HCT116 (cell line): ENCODE results near the gene C9orf72. TPM values are rescaled to one million over a fixed set of nuclear protein-coding genes. Genes with fewer than 3 reads are reported as not detected.

Experiments used
- ATAC-seq: fragments of 200-7000 bp; cut with Tn5 transposase; 2 replicates; pipeline ENCODE4 v1.9.1; 2020; ENCODE audit warnings: mild to moderate bottlenecking, moderate library complexity
- BruUV-seq: library from RNA; stranded (reverse); fragments of 400-500 nt; replicated peaks from 2 replicates; lab custom pipeline; 2021; lab: Mats Ljungman, UMichigan
- CTCF ChIA-PET: fragments of 300-600 bp; sonication (Branson Sonifier 250); formaldehyde crosslinking; loops from one replicate; lab custom pipeline; 2021; ENCODE audit warnings: antibody characterized with exemption; lab: Charles Lee
- POLR2A ChIA-PET: fragments of 300-600, 350-600 bp; sonication (Branson Sonifier 250); formaldehyde crosslinking; loops from one replicate; lab custom pipeline; 2021; ENCODE audit warnings: antibody characterized with exemption; lab: Charles Lee
- RAD21 ChIA-PET, 2 experiments: fragments of 300-600 bp; sonication (Branson Sonifier 250); formaldehyde crosslinking; loops; one replicate each; lab custom pipeline; 2023; ENCODE audit warnings: low total read pairs in 2 of 2; ENCODE audit not compliant: uncharacterized antibody in 2 of 2, unreplicated experiment in 2 of 2, low non-redundant PET in 1 of 2; lab: Charles Lee
- DNase-seq: peaks from one replicate; pipeline ENCODE4 v3.0.0-alpha.2; 2010; ENCODE audit warnings: low read depth, low spot score
- H2AFZ ChIP-seq: fragments of 200-600 bp; shearing (Covaris generic), sonication (generic); 2 replicates; pipeline ENCODE4 v1.6.1; 2017; ENCODE audit warnings: low read depth, mixed run types, mixed read lengths, antibody characterized with exemption, low read length; ENCODE audit not compliant: poor library complexity, severe bottlenecking
- H3K27ac ChIP-seq: 2 replicates; pipeline ENCODE4 v1.5.1; 2012; ENCODE audit warnings: low read depth, low read length
- H3K27me3 ChIP-seq: fragments of 200-600 bp; sonication (generic); 2 replicates; pipeline ENCODE4 v1.6.1; 2016; ENCODE audit warnings: mixed run types, low read length, mixed read lengths; ENCODE audit not compliant: insufficient read depth
- H3K36me3 ChIP-seq, 2 experiments: fragments of 200-500 bp in 1 of 2; fragments of 200-600 bp in 1 of 2; sonication (Bioruptor generic) in 1 of 2; sonication (generic) in 1 of 2; 2 replicates each; pipeline versions ENCODE4 v1.5.1 to v1.6.1; 2014 to 2016; ENCODE audit warnings: low read length in 2 of 2, inconsistent platforms in 1 of 2, mixed read lengths in 1 of 2, mixed run types in 1 of 2; ENCODE audit not compliant: insufficient read depth in 2 of 2, control insufficient read depth in 1 of 2
- H3K4me1 ChIP-seq, 2 experiments: fragments of 200-600 bp in 1 of 2; sonication (generic) in 1 of 2; 2 replicates each; pipeline versions ENCODE4 v1.5.1 to v1.6.1; 2012 to 2017; ENCODE audit warnings: low read length in 2 of 2, inconsistent platforms in 1 of 2, mild to moderate bottlenecking in 1 of 2, mixed read lengths in 1 of 2, mixed run types in 1 of 2, moderate library complexity in 1 of 2; ENCODE audit not compliant: insufficient read depth in 2 of 2, control insufficient read depth in 1 of 2
- H3K4me2 ChIP-seq: fragments of 200-600 bp; sonication (generic); 2 replicates; pipeline ENCODE4 v1.6.1; 2017; ENCODE audit warnings: mixed run types, low read length, mixed read lengths
- H3K4me3 ChIP-seq, 2 experiments: fragments of 200-600 bp in 1 of 2; sonication (generic) in 1 of 2; replicated peaks in 1 of 2; 2 replicates each; pipeline ENCODE4 v1.5.1; 2011 to 2016; ENCODE audit warnings: low read length in 2 of 2, control low read depth in 1 of 2, low read depth in 1 of 2, mild to moderate bottlenecking in 1 of 2, mixed read lengths in 1 of 2, mixed run types in 1 of 2
- H3K79me2 ChIP-seq: fragments of 200-600 bp; sonication (generic); 2 replicates; pipeline ENCODE4 v1.6.1; 2017; ENCODE audit warnings: mild to moderate bottlenecking, mixed run types, low read length, moderate library complexity, mixed read lengths; ENCODE audit not compliant: insufficient read depth
- H3K9ac ChIP-seq: fragments of 200-600 bp; sonication (generic); 2 replicates; pipeline ENCODE4 v1.6.1; 2016; ENCODE audit warnings: low read length, mixed read lengths
- H3K9me2 ChIP-seq: fragments of 200-600 bp; sonication (generic), shearing (Covaris generic); 2 replicates; pipeline ENCODE4 v1.6.1; 2017; ENCODE audit warnings: mixed run types, mild to moderate bottlenecking, moderate library complexity; ENCODE audit not compliant: insufficient read depth
- H3K9me3 ChIP-seq, 2 experiments: fragments of 200-500 bp in 1 of 2; fragments of 200-600 bp in 1 of 2; sonication (Bioruptor generic) in 1 of 2; sonication (generic) in 1 of 2; 2 replicates each; pipeline ENCODE4 v1.6.1; 2014 to 2017; ENCODE audit warnings: low read length in 2 of 2, mixed read lengths in 2 of 2, inconsistent platforms in 1 of 2, low read depth in 1 of 2, mild to moderate bottlenecking in 1 of 2, mixed run types in 1 of 2, moderate library complexity in 1 of 2; ENCODE audit not compliant: control insufficient read depth in 1 of 2, insufficient read depth in 1 of 2
- H4K20me1 ChIP-seq: fragments of 200-600 bp; sonication (generic), shearing (Covaris generic); 2 replicates; pipeline ENCODE4 v1.6.1; 2017; ENCODE audit warnings: mixed run types, mild to moderate bottlenecking, moderate library complexity; ENCODE audit not compliant: insufficient read depth
- CBX3 ChIP-seq: IDR thresholded peaks from 2 replicates; pipeline ENCODE4 v1.6.1; 2012; ENCODE audit warnings: low read depth
- CEBPB ChIP-seq: IDR thresholded peaks from 2 replicates; pipeline ENCODE4 v1.6.1; 2012; ENCODE audit warnings: low read depth
- ELF1 ChIP-seq: IDR thresholded peaks from 2 replicates; pipeline ENCODE4 v1.6.1; 2012; ENCODE audit warnings: low read depth, borderline replicate concordance
- SRF ChIP-seq: IDR thresholded peaks from 2 replicates; pipeline ENCODE4 v1.6.1; 2012; ENCODE audit warnings: low read depth
- intact Hi-C: fragments of 100-400 bp; cut with micrococcal nuclease; formaldehyde crosslinking; loops from 2 replicates; pipeline ENCODE4 v1.10.0; 2022
- total RNA-seq: library from RNA; stranded (reverse); gene quantifications from one replicate; pipeline ENCODE4 v1.2.1, GENCODE V29; 2021; ENCODE audit not compliant: unreplicated experiment
- TF ChIP-seq, protein P1 (sequence below): IDR thresholded peaks from 2 replicates; pipeline ENCODE4 v1.6.1; 2012; ENCODE audit warnings: low read depth
- TF ChIP-seq, protein P2 (sequence below): IDR thresholded peaks from 2 replicates; pipeline ENCODE4 v1.6.1; 2012
- TF ChIP-seq, protein P3 (sequence below), 3 experiments: fragments of 200-600 bp in 1 of 3; sonication (generic) in 1 of 3; IDR thresholded peaks in 2 of 3; conservative IDR thresholded peaks in 1 of 3; 2 replicates each; pipeline ENCODE4 v1.5.1; 2012 to 2017; ENCODE audit warnings: low read depth in 2 of 3, low read length in 2 of 3, antibody characterized with exemption in 1 of 3, borderline replicate concordance in 1 of 3, control low read depth in 1 of 3, mild to moderate bottlenecking in 1 of 3, mixed read lengths in 1 of 3, mixed run types in 1 of 3, moderate library complexity in 1 of 3; ENCODE audit not compliant: insufficient read depth in 1 of 3

Gene C9orf72
- total RNA-seq, 1 experiment from 2014 or later = 12.0 TPM

DNA sequence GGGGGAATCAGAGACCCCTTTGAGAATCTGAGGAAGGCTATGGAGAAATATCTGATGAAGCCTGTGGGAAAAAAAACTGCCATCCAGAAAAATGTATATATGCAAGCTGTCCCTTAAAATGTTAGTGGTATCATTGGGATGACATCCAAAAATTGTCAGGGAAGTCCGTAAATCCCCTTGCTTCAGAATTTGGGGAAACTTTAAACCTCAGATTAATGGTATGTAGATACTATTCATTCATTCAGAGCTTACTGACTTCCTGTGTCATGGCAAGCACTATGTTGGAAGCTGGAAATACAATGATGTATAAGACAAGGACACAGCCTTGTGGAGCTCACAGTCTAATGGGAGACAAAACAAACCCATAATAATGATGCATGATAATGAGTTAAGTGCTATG, 32.8 kb downstream of the C9orf72 start:
- no peaks in the 10 kb centered on the region for H4K20me1 ChIP-seq
- ChIA-PET RAD21 (no interaction called here), POLR2A (no interaction called here), CTCF (no interaction called here)
- H3K27me3 ChIP-seq = no peaks in the 10 kb centered on the region
- TF ChIP-seq, protein P1, sequence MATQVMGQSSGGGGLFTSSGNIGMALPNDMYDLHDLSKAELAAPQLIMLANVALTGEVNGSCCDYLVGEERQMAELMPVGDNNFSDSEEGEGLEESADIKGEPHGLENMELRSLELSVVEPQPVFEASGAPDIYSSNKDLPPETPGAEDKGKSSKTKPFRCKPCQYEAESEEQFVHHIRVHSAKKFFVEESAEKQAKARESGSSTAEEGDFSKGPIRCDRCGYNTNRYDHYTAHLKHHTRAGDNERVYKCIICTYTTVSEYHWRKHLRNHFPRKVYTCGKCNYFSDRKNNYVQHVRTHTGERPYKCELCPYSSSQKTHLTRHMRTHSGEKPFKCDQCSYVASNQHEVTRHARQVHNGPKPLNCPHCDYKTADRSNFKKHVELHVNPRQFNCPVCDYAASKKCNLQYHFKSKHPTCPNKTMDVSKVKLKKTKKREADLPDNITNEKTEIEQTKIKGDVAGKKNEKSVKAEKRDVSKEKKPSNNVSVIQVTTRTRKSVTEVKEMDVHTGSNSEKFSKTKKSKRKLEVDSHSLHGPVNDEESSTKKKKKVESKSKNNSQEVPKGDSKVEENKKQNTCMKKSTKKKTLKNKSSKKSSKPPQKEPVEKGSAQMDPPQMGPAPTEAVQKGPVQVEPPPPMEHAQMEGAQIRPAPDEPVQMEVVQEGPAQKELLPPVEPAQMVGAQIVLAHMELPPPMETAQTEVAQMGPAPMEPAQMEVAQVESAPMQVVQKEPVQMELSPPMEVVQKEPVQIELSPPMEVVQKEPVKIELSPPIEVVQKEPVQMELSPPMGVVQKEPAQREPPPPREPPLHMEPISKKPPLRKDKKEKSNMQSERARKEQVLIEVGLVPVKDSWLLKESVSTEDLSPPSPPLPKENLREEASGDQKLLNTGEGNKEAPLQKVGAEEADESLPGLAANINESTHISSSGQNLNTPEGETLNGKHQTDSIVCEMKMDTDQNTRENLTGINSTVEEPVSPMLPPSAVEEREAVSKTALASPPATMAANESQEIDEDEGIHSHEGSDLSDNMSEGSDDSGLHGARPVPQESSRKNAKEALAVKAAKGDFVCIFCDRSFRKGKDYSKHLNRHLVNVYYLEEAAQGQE = no peak
- H3K4me3 ChIP-seq = no peak overlapping the region
- H3K9me3 ChIP-seq = no peaks in the 10 kb centered on the region
- no TSS peak for BruUV-seq
- H3K9ac ChIP-seq = no peak overlapping the region
- intact Hi-C loops = no loop called here
- H3K4me2 ChIP-seq = no peak overlapping the region
- no peaks in the 10 kb centered on the region for H3K79me2 ChIP-seq
- no peaks in the 10 kb centered on the region; a peak in 1 of 4 replicates for H3K36me3 ChIP-seq
- ATAC-seq = no peak
- no peak overlapping the region for H3K27ac ChIP-seq
- no peaks in the 10 kb centered on the region for H3K9me2 ChIP-seq
- H2AFZ ChIP-seq = no peak overlapping the region
- no peaks in the 10 kb centered on the region for H3K4me1 ChIP-seq
- DNase-seq = no peak

DNA sequence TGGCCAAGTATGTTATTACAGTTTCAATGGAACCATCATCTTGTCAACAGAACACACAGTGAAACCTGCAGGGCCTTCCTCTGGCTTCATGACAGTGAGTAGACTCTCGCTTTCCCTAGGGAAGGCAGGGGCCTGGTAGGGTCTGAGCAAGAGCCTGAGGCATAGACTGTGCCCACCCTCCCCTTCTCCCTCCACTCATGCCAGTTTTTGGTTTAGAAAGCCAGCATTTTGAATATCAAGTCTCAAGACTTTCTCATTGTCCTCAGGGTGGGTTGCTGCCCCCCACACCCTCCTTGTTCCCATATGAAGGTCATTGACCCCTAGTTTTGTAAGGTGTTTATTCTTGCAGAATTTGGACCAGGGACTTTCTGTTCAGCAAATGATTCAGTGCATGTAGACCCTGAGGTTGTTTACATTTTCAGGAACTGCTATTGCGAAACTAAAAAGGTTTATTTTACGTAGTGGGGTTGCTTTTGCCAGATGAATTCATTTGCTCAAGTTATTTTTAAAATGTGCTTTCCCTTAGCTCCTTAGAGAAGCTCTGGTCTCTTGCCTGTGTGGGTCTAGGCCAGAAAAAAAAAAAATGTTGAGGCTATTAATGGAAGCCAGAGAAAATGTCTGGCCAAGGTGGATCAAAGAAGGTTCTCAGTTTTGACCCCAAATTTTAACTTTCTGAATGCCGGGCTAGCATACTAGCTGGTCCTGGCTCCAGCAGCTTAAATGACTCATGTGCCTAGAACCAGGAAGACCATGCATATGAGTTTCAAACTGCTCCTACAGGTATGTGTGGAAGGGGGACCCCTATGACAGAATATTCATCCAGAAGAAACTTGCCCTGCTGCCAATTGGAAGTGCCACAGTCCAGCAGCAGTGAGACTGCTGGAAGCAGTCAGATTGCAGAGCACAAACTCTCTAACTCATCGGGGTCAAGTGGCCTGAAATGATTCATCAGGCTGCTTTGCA, 33.5 kb downstream of the C9orf72 start:
- Histone ChIP-seq H3K9me3 (no peaks in the 10 kb centered on the region), H3K4me3 (no peak overlapping the region), H3K79me2 (no peaks in the 10 kb centered on the region), H3K4me2 (no peak overlapping the region), H3K4me1 (no peaks in the 10 kb centered on the region), H3K9ac (no peak overlapping the region), H2AFZ (no peak overlapping the region), H4K20me1 (no peaks in the 10 kb centered on the region), H3K27ac (no peak overlapping the region), H3K27me3 (no peaks in the 10 kb centered on the region), H3K9me2 (no peaks in the 10 kb centered on the region), H3K36me3 (no peaks in the 10 kb centered on the region; a peak in 1 of 4 replicates)
- intact Hi-C loops = no loop called here
- DNase-seq (no peak), ATAC-seq (no peak)
- BruUV-seq = no TSS peak
- ChIA-PET RAD21 (no interaction called here), CTCF (no interaction called here), POLR2A (no interaction called here)
- TF ChIP-seq, protein P1 = no peak
- TF ChIP-seq, protein P2, sequence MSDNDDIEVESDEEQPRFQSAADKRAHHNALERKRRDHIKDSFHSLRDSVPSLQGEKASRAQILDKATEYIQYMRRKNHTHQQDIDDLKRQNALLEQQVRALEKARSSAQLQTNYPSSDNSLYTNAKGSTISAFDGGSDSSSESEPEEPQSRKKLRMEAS = no peak
- TF ChIP-seq, protein P3, sequence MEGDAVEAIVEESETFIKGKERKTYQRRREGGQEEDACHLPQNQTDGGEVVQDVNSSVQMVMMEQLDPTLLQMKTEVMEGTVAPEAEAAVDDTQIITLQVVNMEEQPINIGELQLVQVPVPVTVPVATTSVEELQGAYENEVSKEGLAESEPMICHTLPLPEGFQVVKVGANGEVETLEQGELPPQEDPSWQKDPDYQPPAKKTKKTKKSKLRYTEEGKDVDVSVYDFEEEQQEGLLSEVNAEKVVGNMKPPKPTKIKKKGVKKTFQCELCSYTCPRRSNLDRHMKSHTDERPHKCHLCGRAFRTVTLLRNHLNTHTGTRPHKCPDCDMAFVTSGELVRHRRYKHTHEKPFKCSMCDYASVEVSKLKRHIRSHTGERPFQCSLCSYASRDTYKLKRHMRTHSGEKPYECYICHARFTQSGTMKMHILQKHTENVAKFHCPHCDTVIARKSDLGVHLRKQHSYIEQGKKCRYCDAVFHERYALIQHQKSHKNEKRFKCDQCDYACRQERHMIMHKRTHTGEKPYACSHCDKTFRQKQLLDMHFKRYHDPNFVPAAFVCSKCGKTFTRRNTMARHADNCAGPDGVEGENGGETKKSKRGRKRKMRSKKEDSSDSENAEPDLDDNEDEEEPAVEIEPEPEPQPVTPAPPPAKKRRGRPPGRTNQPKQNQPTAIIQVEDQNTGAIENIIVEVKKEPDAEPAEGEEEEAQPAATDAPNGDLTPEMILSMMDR (IDR thresholded peaks at IDR 0.05 in 2 of 3, conservative IDR thresholded peaks at IDR 0.05 in 1 of 3; ENCODE audit: borderline replicate concordance in 1 of 3, insufficient read depth in 1 of 3, low read depth in 2 of 3, low read length in 2 of 3) = no peak
- TF ChIP-seq CBX3 = no peak
- TF ChIP-seq CEBPB = no peak
- no peak for TF ChIP-seq ELF1
- no peak for TF ChIP-seq SRF
